Diencephalon (tissue), 1 donor: ENCODE measurements around the gene LOXL1. TPM values are rescaled to one million over a fixed set of nuclear protein-coding genes. Genes with fewer than 3 reads are reported as not detected.

Source experiments
- total RNA-seq: library from RNA; depleted of rRNA; stranded (reverse); fragments of >200 nt; gene quantifications from one replicate; pipeline ENCODE4 v1.2.3, GENCODE V29; 2014

The LOXL1 gene, protein sequence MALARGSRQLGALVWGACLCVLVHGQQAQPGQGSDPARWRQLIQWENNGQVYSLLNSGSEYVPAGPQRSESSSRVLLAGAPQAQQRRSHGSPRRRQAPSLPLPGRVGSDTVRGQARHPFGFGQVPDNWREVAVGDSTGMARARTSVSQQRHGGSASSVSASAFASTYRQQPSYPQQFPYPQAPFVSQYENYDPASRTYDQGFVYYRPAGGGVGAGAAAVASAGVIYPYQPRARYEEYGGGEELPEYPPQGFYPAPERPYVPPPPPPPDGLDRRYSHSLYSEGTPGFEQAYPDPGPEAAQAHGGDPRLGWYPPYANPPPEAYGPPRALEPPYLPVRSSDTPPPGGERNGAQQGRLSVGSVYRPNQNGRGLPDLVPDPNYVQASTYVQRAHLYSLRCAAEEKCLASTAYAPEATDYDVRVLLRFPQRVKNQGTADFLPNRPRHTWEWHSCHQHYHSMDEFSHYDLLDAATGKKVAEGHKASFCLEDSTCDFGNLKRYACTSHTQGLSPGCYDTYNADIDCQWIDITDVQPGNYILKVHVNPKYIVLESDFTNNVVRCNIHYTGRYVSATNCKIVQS
- total RNA-seq: 7.4 TPM

DNA sequence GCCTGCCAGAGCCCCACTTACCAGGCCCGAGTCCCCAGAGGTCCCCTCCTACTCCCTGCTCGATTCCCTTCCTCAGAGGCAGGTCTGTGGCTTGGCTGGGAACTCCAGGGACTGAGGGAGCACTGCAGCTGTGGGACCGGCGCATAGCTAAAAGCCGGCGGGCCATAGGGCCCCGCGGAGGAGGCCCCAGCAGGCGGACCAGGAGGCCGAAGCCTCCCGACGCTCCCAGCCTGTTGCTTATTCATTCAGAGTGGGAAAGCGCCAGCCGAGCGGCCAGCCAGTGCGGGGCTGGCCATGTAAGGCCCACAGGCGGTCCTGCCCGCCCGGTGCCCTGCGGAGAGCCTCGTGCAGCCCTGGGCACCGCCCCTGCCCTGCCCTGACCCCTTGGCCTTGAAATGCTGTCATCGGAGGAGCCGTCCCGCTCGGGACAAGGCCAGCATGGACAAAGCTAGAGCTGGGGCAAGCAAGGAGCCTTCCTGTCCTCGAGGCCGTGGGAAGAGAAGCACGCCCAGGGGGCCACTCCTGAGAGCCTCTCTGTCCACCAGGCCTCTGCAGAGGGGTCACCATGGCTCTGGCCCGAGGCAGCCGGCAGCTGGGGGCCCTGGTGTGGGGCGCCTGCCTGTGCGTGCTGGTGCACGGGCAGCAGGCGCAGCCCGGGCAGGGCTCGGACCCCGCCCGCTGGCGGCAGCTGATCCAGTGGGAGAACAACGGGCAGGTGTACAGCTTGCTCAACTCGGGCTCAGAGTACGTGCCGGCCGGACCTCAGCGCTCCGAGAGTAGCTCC is at the start of gene LOXL1:
TSS of gene LOXL1 (plus strand) at position 244 of the 784 bp plus-strand sequence. CDS start at position 566, 322 bp downstream.

DNA sequence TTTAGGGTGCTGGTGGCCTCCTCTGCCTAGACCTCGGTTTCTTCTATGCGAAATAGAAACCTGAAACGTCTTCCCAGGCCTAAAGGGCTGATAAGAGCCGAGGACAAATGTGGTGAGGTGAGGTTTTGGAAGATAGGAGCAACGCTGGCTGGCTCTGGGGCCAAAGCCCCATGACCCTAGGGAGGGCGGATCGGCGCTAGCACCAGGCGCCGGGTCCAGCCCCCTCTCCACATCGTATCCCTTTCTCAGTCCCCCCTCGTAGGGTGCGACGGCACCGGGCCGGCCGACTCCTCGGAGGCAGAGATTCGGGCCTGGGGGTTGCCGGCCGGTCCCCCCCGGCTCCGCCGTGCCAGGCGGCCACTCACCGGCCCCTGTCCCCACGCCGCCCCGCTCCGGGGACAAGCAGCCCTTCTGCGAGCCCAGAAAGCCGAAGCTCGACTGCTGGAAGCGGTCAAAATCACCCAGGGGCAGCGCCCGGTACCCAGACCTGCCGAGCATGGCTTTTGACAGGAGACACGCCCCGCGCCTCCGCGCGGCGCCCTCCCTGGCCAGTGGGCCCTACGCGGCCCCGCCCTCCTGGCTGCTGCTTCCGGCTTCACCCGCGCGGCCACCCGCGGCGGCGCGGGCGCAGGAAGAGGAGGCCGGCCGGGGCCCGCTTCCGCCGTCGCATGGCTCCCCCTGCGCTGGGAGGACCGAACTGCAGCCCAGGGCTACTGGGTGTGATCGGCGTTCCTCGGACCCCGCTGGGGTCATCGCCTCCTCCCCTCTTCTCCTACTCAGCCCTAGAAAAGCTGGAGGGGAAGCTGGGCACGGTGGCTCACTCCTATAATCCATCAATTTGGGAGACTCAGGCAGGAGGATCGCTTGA is 65.7 kb downstream of the LOXL1 start, which contains the start of gene STOML1:
TSS of gene STOML1 (minus strand) at position 570 of the 868 bp plus-strand sequence. CDS start at position 498, 72 bp downstream.

GRCh38 chr15:73994413-73994883 is 68.2 kb downstream of the LOXL1 start, which contains the start of gene PML:
TSS of gene PML (plus strand) at chr15:73994716. CDS start at chr15:73994813, 97 bp downstream.

Other genes with a start within 250 kb of the LOXL1 start
- gene CD276, start 242.1 kb upstream of the LOXL1 start, total RNA-seq: 37.1 TPM
- gene INSYN1, start 173.1 kb upstream of the LOXL1 start, total RNA-seq: 36.0 TPM
- not detected for gene TBC1D21, start 52.9 kb upstream of the LOXL1 start, total RNA-seq
- gene STOML1, start 65.8 kb downstream of the LOXL1 start, total RNA-seq: 42.7 TPM
- 9.0 TPM for gene PML, start 68.3 kb downstream of the LOXL1 start, total RNA-seq
- gene GOLGA6A, start 156.1 kb downstream of the LOXL1 start, total RNA-seq: 0.23 TPM
- 60.2 TPM for gene ISLR2, start 204.1 kb downstream of the LOXL1 start, total RNA-seq
- gene ISLR, start 247.2 kb downstream of the LOXL1 start, total RNA-seq: 14.5 TPM